SW480 (cell line): Measurements from ENCODE around the gene RERE.
A peak's percentile ranks its signal among the peaks of the same experiment; 100 is the strongest.

ENCODE experiments used
- DNase-seq: peaks from one replicate; pipeline ENCODE4 v3.0.0-alpha.2; 2016; ENCODE audit warnings: low spot score

Gene RERE

DNA sequence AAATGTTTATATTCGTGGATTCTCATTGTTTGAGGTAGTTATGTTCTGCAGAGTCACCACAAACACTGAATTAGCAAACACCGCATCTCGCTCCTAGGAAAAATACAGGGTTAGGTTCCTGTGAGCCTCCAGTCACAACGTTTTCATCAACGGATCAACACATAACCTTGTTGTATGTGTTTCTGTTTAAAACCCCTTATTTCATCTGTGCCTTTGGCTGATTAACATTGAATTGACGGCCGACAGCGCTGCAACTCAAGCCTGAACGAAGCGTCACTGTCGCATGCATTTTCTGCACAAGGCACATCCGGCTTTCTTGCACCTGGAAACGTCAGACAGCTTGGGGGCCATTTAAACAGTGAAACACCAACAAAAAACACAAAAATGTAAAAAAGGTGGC lies 491.2 kb downstream of the RERE start:
- no peak for DNase-seq

DNA sequence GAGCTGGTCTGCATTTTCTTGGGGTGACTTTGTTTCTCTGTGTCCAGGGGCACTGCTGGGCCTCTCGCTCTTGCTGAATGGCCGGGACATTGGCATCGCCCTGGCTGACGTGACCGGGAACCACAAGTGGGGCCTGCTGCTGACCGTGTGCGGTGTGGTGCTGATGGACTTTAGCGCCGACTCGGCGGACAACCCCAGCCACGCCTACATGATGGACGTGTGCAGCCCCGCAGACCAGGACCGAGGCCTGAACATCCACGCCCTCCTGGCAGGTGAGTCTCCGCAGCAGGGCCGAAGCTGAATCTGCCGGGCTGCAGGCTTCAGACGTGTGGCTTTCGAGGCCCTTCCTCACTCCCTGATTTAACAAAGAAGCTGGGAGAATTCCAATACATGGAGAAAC lies 491.7 kb downstream of the RERE start:
- no peak for DNase-seq

GRCh38 chr1:8324176-8324810 lies 493.1 kb downstream of the RERE start:
- no peak for DNase-seq

- DNase-seq = no peak
These were observed 493.7 kb downstream of the RERE start for GRCh38 chr1:8323706-8324105.

DNA sequence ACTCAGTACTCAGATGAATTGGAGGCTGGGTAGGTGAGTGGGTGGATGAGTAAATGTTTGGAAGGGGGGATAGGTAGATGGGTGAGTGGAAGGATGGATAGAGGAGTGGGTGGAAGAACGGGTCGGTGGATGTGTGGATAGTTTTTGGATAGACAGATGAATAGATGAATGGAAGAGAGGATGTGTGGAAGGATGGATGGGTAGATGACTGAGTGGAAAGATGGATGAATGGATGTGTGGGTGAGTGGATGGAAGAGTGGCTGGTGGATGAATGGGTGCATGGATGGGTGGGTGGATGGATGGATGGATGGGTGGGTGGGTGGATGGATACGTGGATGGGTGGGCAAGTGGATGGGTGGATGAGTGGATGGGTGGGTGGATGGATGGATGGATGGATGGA lies 495.8 kb downstream of the RERE start:
- no peak for DNase-seq

- no peak for DNase-seq
These were observed 499.0 kb downstream of the RERE start for GRCh38 chr1:8318436-8318835.

- peak; percentile 59 for DNase-seq
These were observed 499.6 kb downstream of the RERE start, which contains the start of gene SLC45A1 for GRCh38 chr1:8317647-8318381. TSS of gene SLC45A1 (plus strand) at chr1:8318114. CDS start at chr1:8324330, 6,216 bp downstream.

DNA sequence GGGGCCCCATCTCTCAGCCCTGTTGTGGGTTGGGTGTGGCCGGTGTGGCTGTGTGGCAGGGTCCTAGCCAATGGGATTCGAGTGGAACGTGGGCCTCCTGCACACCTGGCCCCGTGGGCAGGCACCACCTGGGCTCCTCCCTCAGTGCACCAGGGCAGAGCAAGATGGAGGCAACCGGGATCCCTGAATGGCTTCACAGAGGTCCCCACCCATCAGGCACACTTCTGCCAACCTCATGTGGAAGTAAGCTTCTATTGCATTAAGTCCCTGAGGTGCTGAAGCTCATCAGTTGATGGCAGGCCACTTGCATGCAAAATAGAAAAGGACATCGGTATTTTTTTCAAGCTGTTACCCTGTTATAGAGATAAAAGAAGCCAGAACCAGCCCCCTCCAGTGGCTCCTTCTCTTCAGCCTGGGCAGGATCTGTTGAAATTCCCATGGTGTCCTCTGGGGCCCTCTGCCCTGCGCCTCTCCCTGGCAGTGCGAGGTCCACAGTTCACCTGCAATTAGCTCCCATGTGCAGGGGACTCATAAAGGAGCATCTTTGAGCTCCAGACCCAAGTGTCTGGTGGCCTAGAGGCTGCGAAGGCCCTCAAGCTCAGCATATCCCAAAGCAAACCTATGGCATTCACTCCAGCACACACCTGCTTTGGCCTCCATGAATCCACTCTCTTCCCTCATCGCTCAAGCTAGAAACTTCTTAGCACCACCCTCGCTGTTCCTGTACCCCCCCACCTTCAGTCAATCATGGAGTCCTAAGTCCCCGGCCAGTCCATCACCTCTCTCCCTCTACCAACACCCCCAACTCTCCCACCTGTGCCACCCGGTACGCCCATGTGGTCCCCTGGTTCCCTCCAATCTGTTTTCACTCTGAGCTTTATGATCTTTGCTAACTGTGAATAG lies 501.6 kb downstream of the RERE start:
- peak; percentile 73 for DNase-seq

DNA sequence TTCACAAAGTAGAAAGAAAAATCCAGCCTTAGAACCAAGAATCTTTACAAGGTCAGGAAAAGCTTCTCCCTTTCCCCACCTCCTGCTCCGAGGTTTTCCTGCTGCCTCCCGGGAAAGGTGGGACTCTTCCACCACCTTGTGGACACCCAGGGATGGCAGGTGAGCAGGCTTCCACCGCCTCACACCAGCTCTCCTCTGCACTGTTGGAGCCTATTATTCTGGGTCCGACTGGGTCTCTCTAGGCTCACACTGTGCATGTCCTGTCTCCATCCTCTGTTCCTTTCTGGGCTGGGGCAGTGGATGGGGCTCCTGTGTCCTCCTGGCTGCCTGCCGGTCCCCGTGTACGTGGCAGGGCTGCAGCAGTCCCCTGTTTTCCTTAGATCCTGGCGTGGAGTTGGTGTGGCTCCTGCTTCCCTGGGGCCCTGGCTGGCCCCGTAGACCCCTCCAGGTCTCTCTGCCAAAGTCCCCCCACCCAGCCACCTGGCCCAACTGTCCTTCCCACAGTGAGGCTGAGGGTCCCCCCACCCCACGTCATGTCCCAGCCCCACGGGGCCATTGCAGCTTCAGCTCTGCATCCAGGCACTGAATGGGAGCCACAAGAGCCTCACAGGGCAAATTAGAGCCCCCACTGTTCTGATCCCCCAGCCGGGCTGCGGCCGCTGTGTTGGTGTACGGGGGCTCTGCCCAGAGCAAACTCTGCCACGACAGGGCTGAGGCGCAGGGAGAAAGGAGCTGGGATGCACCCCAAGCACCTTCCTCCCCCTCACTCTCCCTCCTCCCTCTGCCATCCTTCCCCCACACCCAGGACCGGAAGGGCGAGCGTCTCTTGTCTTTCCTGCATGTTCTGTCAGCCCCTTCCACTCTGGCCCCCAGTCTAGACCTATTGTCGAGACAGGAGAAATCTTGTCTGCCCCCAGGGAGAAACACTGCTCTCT lies 502.8 kb downstream of the RERE start:
- DNase-seq = peak; percentile 75

GRCh38 chr1:8313231-8313630 lies 504.2 kb downstream of the RERE start:
- no peak for DNase-seq

DNA sequence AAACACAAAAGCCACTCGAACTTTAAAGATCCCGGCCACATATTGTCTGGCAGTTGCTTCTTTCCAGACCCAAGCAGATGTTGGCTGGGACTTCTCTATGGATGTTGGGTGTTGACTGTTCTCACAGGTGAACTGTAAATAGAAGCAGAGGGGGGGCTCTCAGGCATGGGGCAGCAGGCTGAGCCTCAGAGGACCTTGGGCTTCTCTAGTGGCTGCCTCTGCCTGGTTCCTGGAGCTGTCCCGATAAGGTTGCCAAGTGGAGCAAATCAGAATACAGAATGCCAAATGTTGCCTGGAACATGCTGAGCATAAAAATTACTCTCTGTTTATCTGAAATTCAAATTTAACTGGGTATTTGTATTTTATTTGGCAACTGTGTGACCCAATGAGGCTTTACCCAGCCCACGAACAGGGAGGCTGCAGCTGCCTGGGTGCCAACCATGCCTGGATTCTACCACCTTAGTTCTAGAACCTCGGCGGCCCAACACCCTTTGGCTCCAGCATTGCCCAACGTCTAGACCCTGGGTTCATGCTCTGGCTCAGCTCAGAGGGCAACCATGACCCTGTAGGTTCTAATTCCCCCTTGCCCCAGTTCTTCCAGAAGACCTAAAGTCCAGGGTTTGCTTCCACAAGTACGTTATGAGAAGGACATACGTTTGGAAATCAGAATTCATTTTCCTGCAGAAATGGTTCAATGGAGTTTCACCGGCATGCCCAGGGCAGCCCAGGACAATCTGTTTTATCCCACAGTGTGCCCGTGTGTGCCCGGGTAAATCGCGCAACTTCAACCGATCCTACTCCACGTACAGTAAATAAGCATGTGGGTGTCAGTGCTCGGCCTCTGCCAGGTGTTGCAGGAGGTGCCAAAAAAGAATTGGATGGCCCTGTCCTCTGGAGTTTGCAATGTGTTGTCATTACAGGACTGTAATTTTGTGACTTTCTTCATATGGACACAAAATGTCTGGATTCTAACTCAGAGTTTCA lies 504.9 kb downstream of the RERE start:
- DNase-seq = no peak

DNA sequence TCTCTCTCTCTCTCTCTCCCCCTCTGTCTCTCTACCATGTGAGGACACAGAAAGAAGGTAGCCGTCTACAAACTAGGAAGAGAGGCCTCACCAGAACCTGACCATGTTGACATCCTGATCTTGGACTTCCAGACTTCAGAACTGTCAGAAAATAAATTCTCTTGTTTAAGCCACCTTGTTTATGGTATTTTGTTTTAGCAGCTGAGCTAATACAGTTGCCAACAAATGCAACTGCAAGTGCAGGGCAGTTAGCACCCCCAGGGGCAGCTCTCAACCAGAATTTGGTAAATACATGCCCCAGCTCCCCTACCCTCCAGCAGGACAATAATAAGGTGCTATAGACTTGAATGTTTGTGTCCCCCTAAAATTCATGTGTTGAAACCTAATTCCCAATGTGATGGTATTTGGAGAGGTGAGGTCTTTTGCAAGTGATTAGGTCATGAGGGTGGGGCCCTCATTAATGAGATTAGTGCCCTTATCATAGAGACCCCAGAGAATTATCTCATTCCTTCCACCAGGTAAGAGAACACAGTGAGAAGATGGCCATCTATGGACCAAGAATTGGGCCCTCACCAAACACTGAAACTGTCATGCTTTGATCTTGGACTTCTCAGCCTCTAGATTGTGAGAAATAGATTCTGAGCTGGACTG lies 506.2 kb downstream of the RERE start:
- DNase-seq = no peak

GRCh38 chr1:8307628-8308027 lies 509.8 kb downstream of the RERE start:
- DNase-seq = no peak

GRCh38 chr1:8303876-8304275 lies 513.6 kb downstream of the RERE start:
- DNase-seq = no peak

DNA sequence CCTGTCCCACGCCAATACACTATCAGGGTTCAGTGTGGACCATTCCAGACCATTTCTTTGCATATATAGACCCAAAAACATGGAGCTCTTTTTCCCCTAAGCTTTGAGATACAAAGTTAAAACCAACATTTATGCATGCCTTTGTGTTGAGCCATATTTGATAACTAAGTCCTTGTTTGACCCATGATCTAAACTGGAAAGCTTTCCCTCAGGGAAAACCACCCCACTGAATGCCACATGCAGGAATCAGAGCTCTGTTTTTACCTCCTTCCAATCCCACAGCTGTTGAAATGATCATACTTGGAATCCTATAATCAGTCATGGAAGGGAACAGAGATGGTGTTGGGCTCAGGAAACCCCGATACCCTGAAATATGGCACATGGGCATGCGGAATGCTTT lies 514.3 kb downstream of the RERE start:
- DNase-seq = no peak
